ENCODE measurements around the gene CDH18. TPM values are rescaled to one million over a fixed set of nuclear protein-coding genes. Genes with fewer than 3 reads are reported as not detected.
A peak's percentile ranks its signal among the peaks of the same experiment; 100 is the strongest.

The CDH18 gene
- total RNA-seq, 1 experiment from 2014 or later: 0.15 TPM

GRCh38 chr5:19546521-19546920 lies 441.5 kb downstream of the CDH18 start:
- H3K4me3 ChIP-seq (ENCODE audit: low read length): no peak overlapping the region
- ATAC-seq (no peak), DNase-seq (no peak)
- H2AFZ ChIP-seq (ENCODE audit: low read length): no peak overlapping the region
- TF ChIP-seq EZH2 (IDR thresholded peaks at IDR 0.05; ENCODE audit: low read length, unreplicated experiment) (no peak), EZH2phosphoT487 (IDR thresholded peaks at IDR 0.05; ENCODE audit: borderline replicate concordance, low read length) (no peak)
- TF ChIP-seq, protein P1, sequence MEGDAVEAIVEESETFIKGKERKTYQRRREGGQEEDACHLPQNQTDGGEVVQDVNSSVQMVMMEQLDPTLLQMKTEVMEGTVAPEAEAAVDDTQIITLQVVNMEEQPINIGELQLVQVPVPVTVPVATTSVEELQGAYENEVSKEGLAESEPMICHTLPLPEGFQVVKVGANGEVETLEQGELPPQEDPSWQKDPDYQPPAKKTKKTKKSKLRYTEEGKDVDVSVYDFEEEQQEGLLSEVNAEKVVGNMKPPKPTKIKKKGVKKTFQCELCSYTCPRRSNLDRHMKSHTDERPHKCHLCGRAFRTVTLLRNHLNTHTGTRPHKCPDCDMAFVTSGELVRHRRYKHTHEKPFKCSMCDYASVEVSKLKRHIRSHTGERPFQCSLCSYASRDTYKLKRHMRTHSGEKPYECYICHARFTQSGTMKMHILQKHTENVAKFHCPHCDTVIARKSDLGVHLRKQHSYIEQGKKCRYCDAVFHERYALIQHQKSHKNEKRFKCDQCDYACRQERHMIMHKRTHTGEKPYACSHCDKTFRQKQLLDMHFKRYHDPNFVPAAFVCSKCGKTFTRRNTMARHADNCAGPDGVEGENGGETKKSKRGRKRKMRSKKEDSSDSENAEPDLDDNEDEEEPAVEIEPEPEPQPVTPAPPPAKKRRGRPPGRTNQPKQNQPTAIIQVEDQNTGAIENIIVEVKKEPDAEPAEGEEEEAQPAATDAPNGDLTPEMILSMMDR (conservative IDR thresholded peaks at IDR 0.05; ENCODE audit: low read depth, low read length): no peak
- intact Hi-C loops (cut with micrococcal nuclease): no loop called here
- H3K4me2 ChIP-seq (ENCODE audit: low read length): no peak overlapping the region
- no TSS peak for BruUV-seq (replicated peaks)
- H3K27me3 ChIP-seq (ENCODE audit: low read length): no peaks in the 10 kb centered on the region
- H3K36me3 ChIP-seq (ENCODE audit: low read depth, low read length): no peaks in the 10 kb centered on the region
- H3K79me2 ChIP-seq (ENCODE audit: low read length): no peaks in the 10 kb centered on the region
- H3K9me3 ChIP-seq (ENCODE audit: low read length): no peaks in the 10 kb centered on the region
- no peaks in the 10 kb centered on the region for H3K4me1 ChIP-seq (ENCODE audit: insufficient read depth, low read length)
- no peak overlapping the region for H3K9ac ChIP-seq (ENCODE audit: low read length)
- no peaks in the 10 kb centered on the region for H3K9me2 ChIP-seq (replicated peaks; ENCODE audit: low read length)
- POLR2A ChIA-PET (ENCODE audit: unreplicated experiment): no interaction called here
- CTCF ChIA-PET: no interaction called here
- H3K27ac ChIP-seq (ENCODE audit: low read length): no peak overlapping the region
- no peaks in the 10 kb centered on the region for H4K20me1 ChIP-seq (ENCODE audit: low read length)
- no peaks in the 10 kb centered on the region for H3F3A ChIP-seq (ENCODE audit: low read length, unreplicated experiment)

- POLR2A ChIA-PET (ENCODE audit: unreplicated experiment): no interaction called here
- ATAC-seq: no peak
Measured at GRCh38 chr5:19538607-19539006, 449.4 kb downstream of the CDH18 start.

DNA sequence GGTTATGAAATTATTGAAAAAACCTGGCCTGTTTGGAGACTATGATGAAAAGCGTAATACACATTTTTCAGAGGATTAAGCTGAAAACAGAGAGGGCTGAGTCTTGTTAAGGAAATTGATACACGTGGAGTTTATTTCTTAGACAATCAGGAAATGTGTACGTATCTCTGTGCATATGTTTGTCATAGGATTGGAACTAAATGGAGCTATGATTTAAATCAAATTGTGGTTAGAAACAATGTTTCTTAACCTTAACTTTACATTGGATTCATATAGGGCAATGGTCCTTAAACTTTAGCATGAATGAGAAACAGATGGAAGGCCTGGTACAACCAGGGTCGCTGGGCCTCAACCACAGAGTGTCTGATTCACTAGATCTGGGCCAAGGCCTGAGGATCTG lies 451.6 kb downstream of the CDH18 start:
- CTCF ChIA-PET: no interaction called here
- H3K4me1 ChIP-seq (ENCODE audit: insufficient read depth, low read length): peaks cover 7% of the 10 kb centered on the region
- intact Hi-C loops (cut with micrococcal nuclease): no loop called here
- H3K27me3 ChIP-seq (ENCODE audit: low read length): no peaks in the 10 kb centered on the region
- ATAC-seq (no peak), DNase-seq (no peak)
- no peak overlapping the region for H3K4me2 ChIP-seq (ENCODE audit: low read length)
- H3K36me3 ChIP-seq (ENCODE audit: low read depth, low read length): no peaks in the 10 kb centered on the region
- no peaks in the 10 kb centered on the region for H3F3A ChIP-seq (ENCODE audit: low read length, unreplicated experiment)
- no peak overlapping the region for H2AFZ ChIP-seq (ENCODE audit: low read length)
- POLR2A ChIA-PET (ENCODE audit: unreplicated experiment): no interaction called here
- H3K9me3 ChIP-seq (ENCODE audit: low read length): no peaks in the 10 kb centered on the region
- no peaks in the 10 kb centered on the region for H4K20me1 ChIP-seq (ENCODE audit: low read length)
- H3K4me3 ChIP-seq (ENCODE audit: low read length): no peak overlapping the region
- H3K9ac ChIP-seq (ENCODE audit: low read length): no peak overlapping the region
- H3K79me2 ChIP-seq (ENCODE audit: low read length): no peaks in the 10 kb centered on the region
- BruUV-seq (replicated peaks): no TSS peak
- TF ChIP-seq, protein P1 (conservative IDR thresholded peaks at IDR 0.05; ENCODE audit: low read depth, low read length): no peak
- TF ChIP-seq EZH2phosphoT487 (IDR thresholded peaks at IDR 0.05; ENCODE audit: borderline replicate concordance, low read length) (no peak), EZH2 (IDR thresholded peaks at IDR 0.05; ENCODE audit: low read length, unreplicated experiment) (no peak)
- H3K27ac ChIP-seq (ENCODE audit: low read length): no peak overlapping the region
- no peaks in the 10 kb centered on the region for H3K9me2 ChIP-seq (replicated peaks; ENCODE audit: low read length)

More at GRCh38 chr5:19538607-19539006, 449.4 kb downstream of the CDH18 start:
- TF ChIP-seq EZH2phosphoT487 (IDR thresholded peaks at IDR 0.05; ENCODE audit: borderline replicate concordance, low read length): no peak
- TF ChIP-seq, protein P1 (conservative IDR thresholded peaks at IDR 0.05; ENCODE audit: low read depth, low read length): peak; percentile 50
- Histone ChIP-seq H3K27me3 (ENCODE audit: low read length) (no peaks in the 10 kb centered on the region), H3K27ac (ENCODE audit: low read length) (no peak overlapping the region), H4K20me1 (ENCODE audit: low read length) (no peaks in the 10 kb centered on the region), H3K79me2 (ENCODE audit: low read length) (no peaks in the 10 kb centered on the region), H3K9me2 (replicated peaks; ENCODE audit: low read length) (no peaks in the 10 kb centered on the region), H3K36me3 (ENCODE audit: low read depth, low read length) (no peaks in the 10 kb centered on the region), H2AFZ (ENCODE audit: low read length) (no peak overlapping the region), H3K9ac (ENCODE audit: low read length) (no peak overlapping the region), H3K4me1 (ENCODE audit: insufficient read depth, low read length) (no peaks in the 10 kb centered on the region), H3K9me3 (ENCODE audit: low read length) (no peaks in the 10 kb centered on the region), H3F3A (ENCODE audit: low read length, unreplicated experiment) (no peaks in the 10 kb centered on the region), H3K4me2 (ENCODE audit: low read length) (no peak overlapping the region), H3K4me3 (ENCODE audit: low read length) (no peak overlapping the region)
- DNase-seq: no peak
- intact Hi-C loops (cut with micrococcal nuclease): no loop called here
- BruUV-seq (replicated peaks): no TSS peak
- CTCF ChIA-PET: no interaction called here
